Neuron (in vitro differentiated cells): ENCODE data around the gene ZMAT3.

Source experiments
- H2AFZ ChIP-seq: one replicate; pipeline ENCODE4 v1.6.1; 2013; ENCODE audit warnings: low read depth, mild to moderate bottlenecking, inconsistent platforms, low read length, moderate library complexity
- H3K27me3 ChIP-seq: one replicate; pipeline ENCODE4 v1.6.1; 2013; ENCODE audit warnings: low read length; ENCODE audit not compliant: insufficient read depth
- H3K36me3 ChIP-seq: one replicate; pipeline ENCODE4 v1.6.1; 2013; ENCODE audit warnings: low read length; ENCODE audit not compliant: insufficient read depth
- H3K4me1 ChIP-seq: one replicate; pipeline ENCODE4 v1.6.1; 2013; ENCODE audit warnings: low read length; ENCODE audit not compliant: insufficient read depth
- H3K4me3 ChIP-seq: 2 replicates; pipeline ENCODE4 v1.5.1; 2013; ENCODE audit warnings: mild to moderate bottlenecking, low read length, moderate library complexity
- H3K9me3 ChIP-seq: one replicate; pipeline ENCODE4 v1.6.1; 2013; ENCODE audit warnings: low read length

The ZMAT3 gene

GRCh38 chr3:178996399-178996798, 75.2 kb downstream of the ZMAT3 start:
- Histone ChIP-seq H3K9me3 (no peaks in the 10 kb centered on the region), H3K4me1 (no peaks in the 10 kb centered on the region), H2AFZ (no peak overlapping the region), H3K4me3 (no peak overlapping the region), H3K27me3 (no peaks in the 10 kb centered on the region), H3K36me3 (no peaks in the 10 kb centered on the region)

- no peaks in the 10 kb centered on the region for H3K4me1 ChIP-seq
- peaks cover 8% of the 10 kb centered on the region for H3K9me3 ChIP-seq
- H3K36me3 ChIP-seq, result no peaks in the 10 kb centered on the region
- H3K4me3 ChIP-seq, result no peak overlapping the region
- H2AFZ ChIP-seq, result no peak overlapping the region
- no peaks in the 10 kb centered on the region for H3K27me3 ChIP-seq
These were observed 81.3 kb downstream of the ZMAT3 start for GRCh38 chr3:178990293-178990692.

- H3K36me3 ChIP-seq, result no peaks in the 10 kb centered on the region
- H3K4me3 ChIP-seq, result no peak overlapping the region
- peaks cover 8% of the 10 kb centered on the region for H3K9me3 ChIP-seq
- no peaks in the 10 kb centered on the region for H3K27me3 ChIP-seq
- H3K4me1 ChIP-seq, result no peaks in the 10 kb centered on the region
- no peak overlapping the region for H2AFZ ChIP-seq
These were observed 81.8 kb downstream of the ZMAT3 start for GRCh38 chr3:178989821-178990220.

- Histone ChIP-seq H3K4me3 (no peak overlapping the region), H3K4me1 (no peaks in the 10 kb centered on the region), H3K36me3 (no peaks in the 10 kb centered on the region), H3K27me3 (no peaks in the 10 kb centered on the region), H3K9me3 (peaks cover 8% of the 10 kb centered on the region), H2AFZ (no peak overlapping the region)
These were observed 83.9 kb downstream of the ZMAT3 start for GRCh38 chr3:178987745-178988144.

- no peak overlapping the region for H3K4me3 ChIP-seq
- H2AFZ ChIP-seq, result no peak overlapping the region
- no peaks in the 10 kb centered on the region for H3K4me1 ChIP-seq
- no peaks in the 10 kb centered on the region for H3K36me3 ChIP-seq
- H3K27me3 ChIP-seq, result no peaks in the 10 kb centered on the region
- peaks cover 8% of the 10 kb centered on the region for H3K9me3 ChIP-seq
These were observed 85.2 kb downstream of the ZMAT3 start for GRCh38 chr3:178986456-178986855.

GRCh38 chr3:178982137-178982536, 89.5 kb downstream of the ZMAT3 start:
- Histone ChIP-seq H3K9me3 (no peaks in the 10 kb centered on the region), H3K36me3 (no peaks in the 10 kb centered on the region), H3K4me1 (no peaks in the 10 kb centered on the region), H3K27me3 (no peaks in the 10 kb centered on the region), H2AFZ (no peak overlapping the region), H3K4me3 (no peak overlapping the region)

- Histone ChIP-seq H3K9me3 (no peaks in the 10 kb centered on the region), H3K36me3 (no peaks in the 10 kb centered on the region), H2AFZ (no peak overlapping the region)
These were observed 96.3 kb downstream of the ZMAT3 start for GRCh38 chr3:178975320-178975719.

GRCh38 chr3:178971614-178972013, 100.0 kb downstream of the ZMAT3 start:
- H3K4me1 ChIP-seq, result no peaks in the 10 kb centered on the region
- H3K9me3 ChIP-seq, result no peaks in the 10 kb centered on the region
- H3K4me3 ChIP-seq, result no peak overlapping the region
- H3K36me3 ChIP-seq, result no peaks in the 10 kb centered on the region
- H3K27me3 ChIP-seq, result no peaks in the 10 kb centered on the region
- H2AFZ ChIP-seq, result no peak overlapping the region

More at GRCh38 chr3:178975320-178975719, 96.3 kb downstream of the ZMAT3 start:
- no peaks in the 10 kb centered on the region for H3K27me3 ChIP-seq
- H3K4me1 ChIP-seq, result no peaks in the 10 kb centered on the region
- no peak overlapping the region for H3K4me3 ChIP-seq

GRCh38 chr3:178969004-178969700, 102.5 kb downstream of the ZMAT3 start:
- H3K9me3 ChIP-seq, result no peaks in the 10 kb centered on the region
- no peaks in the 10 kb centered on the region for H3K27me3 ChIP-seq
- H3K4me1 ChIP-seq, result no peaks in the 10 kb centered on the region
- no peak overlapping the region for H2AFZ ChIP-seq
- H3K4me3 ChIP-seq, result no peak overlapping the region
- H3K36me3 ChIP-seq, result no peaks in the 10 kb centered on the region
